NCI-H146 treated with DMSO at 0.1 percent for 48 hours (cell line): Measurements from ENCODE around the gene PDGFRB.

Experiments
- DNase-seq: peaks from one replicate; lab custom pipeline; 2025; ENCODE audit not compliant: unreplicated experiment; lab: John Stamatoyannopoulos, UW

PDGFRB gene

GRCh38 chr5:150132740-150133139, 22.9 kb downstream of the PDGFRB start:
- DNase-seq = no peak

DNA sequence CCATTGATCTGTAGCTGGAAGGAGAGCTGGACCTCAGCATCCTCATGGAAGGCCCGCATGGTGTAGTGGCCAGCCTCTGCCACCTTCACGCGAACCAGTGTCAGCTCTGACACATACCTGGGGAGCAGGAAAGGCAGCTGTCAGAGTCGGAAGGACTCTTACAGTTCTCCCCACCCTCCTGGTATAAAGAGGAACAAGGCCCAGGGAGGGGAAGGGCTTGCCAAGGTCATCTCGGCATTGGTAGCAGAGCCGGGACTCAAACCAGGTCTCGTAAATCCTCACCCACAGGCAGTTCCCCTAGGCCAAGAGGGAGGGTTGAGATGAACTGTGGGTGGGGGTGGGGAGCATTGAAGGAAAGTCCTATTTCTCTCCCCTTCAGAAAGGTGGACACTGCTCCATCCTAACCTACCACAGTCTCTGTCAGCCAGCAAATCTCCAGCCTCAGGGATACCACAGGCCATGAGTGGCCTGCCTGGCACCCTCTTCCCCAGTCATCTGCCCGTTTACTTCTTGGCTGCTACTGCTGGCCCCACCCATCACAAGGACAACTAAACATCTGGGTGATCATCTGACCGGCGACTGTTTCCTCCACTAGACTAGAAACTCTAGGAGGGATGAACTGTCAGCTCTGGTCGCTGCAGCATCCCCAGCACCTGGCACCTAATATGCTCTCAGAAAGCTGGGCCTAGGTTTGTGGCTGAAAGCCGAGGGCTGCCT, 23.5 kb downstream of the PDGFRB start:
- DNase-seq = no peak

GRCh38 chr5:150131461-150131860, 24.2 kb downstream of the PDGFRB start:
- no peak for DNase-seq

- no peak for DNase-seq
Observed at GRCh38 chr5:150130493-150130922, 25.1 kb downstream of the PDGFRB start.

- no peak for DNase-seq
Observed at GRCh38 chr5:150129813-150130492, 25.7 kb downstream of the PDGFRB start.

GRCh38 chr5:150129454-150129812, 26.2 kb downstream of the PDGFRB start:
- no peak for DNase-seq

- DNase-seq = no peak
Observed at GRCh38 chr5:150126921-150127265, 28.8 kb downstream of the PDGFRB start.

DNA sequence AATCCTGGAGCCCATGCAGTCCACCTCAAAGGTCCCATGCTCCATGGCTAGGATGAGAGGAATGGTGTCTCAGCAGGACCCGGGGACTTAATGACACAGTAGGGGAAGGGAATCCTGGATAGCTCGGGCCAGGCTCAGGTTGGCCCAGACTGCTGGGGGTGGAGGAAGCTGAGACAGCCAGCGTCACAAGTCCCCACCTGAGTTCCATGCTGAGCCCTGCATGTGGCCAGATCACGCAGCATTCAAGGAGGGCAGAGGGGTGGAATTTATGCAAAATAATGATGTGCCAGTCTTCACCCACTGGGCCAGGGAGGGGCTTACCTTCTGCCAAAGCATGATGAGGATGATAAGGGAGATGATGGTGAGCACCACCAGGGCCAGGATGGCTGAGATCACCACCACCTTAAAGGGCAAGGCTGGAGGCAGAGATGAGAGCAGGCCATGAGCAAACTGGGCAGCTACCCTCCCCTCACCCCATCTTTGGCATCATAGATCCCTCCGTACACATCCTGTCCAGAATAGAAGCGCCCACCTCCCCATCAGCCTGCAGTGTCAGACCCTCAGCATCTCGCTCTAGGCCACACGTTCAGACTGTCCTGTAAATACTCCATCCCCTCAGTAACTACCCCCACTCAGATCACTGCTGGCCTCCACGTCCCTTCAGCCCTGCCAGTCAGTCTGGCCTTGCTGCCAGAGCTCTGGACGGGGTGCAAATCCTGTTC, 29.3 kb downstream of the PDGFRB start:
- DNase-seq = no peak

- DNase-seq = no peak
Observed at GRCh38 chr5:150125334-150125733, 30.3 kb downstream of the PDGFRB start.

DNA sequence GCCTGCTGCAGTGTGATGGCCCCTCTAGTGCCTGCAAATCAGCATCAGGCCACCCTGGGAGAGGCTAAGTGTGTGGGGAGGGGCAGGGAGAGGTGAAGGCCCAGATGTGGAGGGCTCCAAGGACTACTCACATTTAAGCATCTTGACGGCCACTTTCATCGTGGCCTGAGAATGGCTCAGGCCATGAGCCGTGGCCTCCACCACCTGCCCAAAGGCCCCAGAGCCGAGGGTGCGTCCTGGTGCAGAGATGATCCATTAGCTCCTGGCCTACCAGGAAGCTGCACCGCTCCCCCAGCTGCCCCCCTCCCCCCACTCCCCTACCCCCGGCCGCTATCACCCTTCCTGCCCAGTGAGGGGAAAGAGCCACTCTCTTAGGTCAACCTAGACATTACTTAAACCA, 31.0 kb downstream of the PDGFRB start:
- no peak for DNase-seq

DNA sequence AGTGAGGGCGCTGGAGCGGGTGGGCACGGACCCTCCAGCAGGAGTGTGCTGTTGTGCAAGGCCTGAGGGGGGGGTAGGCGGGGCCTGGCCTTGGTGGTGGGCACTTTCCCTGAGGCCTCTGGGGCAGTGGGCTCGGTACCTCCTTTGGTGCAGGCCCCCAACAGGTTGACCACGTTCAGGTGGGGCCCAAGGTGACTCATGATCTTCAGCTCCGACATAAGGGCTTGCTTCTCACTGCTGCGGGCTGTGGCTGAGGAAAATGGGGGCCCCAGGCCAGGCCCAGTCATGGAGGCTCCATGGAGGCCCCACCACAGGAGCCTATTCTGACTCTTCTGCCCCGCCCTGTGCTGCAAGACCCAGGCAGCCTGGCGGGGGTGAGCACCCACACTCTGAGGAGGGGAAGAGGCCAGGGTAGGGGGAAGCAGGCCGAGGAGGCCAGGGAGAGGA, 31.5 kb downstream of the PDGFRB start:
- no peak for DNase-seq

DNA sequence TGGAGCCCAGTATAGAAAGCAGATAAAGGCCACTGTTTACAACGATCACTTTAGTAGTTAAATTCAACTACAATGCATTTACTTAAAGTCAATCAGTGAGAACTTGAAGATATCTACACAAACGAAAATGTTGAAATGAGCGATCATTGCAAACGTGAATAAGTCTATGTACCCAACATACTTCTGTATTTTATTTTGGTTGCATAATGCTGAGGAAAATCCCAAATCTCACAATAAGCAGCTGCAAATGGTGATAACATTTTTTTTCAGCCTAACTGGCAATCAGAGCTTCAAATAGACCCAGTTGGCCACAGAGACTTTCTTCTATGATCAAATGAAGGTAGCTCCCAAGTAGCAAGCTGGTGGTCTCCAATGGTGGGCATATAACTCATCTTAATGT, 32.1 kb downstream of the PDGFRB start:
- DNase-seq = no peak

DNA sequence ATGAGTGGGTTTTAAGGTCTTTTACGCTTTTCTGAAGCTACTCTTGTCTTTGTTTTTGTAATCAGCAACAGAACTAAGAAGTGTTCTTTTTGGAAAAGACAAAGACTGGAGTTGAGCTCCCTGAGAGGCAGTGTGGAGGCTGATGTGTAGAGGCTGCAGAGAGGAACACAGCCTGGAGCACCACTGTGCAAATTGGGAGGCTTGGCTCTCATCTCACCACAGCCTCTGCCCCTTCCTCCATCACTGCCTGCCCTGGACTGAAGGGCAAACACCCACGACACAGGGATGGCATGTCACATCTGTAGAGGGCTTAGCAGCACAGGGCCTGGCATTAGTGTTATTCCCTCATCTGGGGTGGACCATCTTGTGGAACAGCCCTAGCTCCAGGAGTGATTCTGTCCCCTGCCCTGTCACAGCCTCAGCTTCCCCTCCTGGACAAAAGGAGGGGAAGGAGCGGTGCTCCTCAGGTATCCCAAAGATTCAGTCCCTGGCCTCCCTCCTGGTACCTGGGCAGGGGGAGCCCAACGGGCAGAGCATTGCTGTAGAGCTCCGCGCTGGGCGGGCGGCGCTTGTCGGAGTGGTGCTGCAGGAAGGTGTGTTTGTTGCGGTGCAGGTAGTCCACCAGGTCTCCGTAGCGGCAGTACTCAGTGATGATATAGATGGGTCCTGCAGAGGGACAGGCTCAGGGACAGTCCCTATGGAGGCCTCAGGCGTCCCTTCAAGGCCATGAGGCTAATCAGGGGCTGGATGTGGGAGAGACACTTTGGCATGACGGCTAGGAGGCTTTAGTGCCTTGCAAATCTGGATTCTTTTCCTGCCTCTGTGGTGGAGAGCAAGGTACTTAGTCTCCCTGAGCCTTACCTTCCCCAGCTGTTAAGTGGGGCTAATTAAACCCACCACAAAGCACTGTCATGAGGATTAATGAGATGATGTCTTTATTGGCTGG, 32.8 kb downstream of the PDGFRB start:
- DNase-seq = no peak

DNA sequence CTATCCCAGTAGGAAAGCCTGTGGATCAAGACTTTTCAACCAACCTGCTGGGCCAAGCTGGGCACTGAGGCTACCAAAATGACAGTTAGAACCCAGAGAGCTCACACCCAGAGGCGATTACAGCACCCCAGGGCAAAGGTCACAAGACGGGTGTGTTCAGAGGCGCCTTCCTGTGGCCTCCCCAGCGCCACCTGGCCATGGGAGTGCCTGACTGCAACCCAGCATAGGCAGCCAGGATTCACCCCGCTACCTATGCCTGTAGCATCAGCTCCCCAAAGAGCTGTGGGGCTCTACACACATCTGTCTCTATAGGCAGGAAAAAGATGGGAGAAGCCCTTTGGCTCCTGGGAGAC, 33.5 kb downstream of the PDGFRB start:
- DNase-seq = no peak

DNA sequence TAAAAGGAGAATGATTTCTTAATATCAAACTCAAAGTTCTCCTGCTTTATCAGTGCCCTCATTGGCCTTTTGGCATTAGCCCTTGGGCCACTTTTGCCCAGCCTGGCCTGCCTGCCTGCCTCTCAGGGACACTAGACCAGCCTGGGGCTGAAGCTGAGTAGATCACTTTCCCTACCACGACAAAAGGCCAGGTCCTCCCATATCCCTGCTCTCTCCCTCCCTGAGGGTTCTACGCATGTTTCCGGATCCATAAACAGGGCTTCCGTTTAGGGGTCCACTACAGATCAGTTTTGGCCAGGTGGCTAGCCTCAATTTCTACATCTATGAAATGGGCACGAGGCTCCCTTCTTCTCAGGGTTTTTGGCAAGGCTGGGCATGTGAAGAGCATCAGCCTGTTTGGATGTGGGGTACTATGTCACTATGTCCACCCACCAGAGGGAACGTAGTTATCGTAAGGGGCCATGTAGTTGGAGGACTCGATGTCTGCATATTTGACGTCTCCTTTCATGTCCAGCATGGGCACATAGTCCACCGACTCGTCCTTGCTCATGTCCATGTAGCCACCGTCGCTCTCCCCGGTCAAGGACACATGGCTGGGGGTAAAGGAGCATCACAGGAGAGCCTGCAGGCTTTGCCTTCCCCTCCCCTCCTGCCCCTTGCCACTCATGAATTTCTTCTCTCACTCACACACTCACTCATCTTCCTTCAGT, 34.0 kb downstream of the PDGFRB start:
- DNase-seq = no peak

GRCh38 chr5:150120617-150121447, 34.8 kb downstream of the PDGFRB start:
- no peak for DNase-seq

GRCh38 chr5:150120062-150120441, 35.6 kb downstream of the PDGFRB start:
- no peak for DNase-seq

- no peak for DNase-seq
Observed at GRCh38 chr5:150119421-150120061, 36.1 kb downstream of the PDGFRB start.

DNA sequence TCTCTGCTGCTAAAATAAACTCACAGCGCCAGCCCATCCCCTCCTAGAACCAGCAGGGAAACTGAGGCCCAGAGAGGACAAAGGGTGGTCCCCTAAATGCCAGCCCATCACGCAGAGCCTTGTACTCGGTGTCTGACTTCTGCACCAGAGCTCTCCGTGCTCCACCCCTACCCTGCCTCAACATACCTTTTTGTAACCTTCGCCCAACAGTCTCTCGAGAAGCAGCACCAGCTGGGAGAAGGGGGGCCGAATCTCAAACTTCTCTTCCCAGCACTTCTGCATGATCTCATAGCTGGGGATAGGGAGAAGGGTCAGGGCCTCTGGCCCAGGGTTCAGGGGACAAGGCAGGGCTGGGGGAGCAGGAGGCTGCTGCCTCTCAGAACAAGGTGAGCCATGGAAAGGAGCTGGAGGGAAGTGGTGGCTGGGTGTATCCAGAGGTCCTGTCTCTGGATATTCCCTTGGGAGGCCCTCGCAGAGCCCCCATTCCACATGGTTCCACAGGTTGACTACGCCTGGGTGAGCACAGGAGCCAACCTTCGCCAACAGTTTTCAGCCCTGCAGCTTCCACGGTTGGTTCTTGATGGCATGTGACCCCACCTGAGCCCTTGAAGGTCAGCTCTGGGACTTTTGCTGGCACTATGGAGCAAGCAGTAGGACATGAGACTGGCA, 37.0 kb downstream of the PDGFRB start:
- DNase-seq = no peak
